Smooth muscle cell (in vitro differentiated cells): ENCODE measurements around the gene MIEN1. TPM values are rescaled to one million over a fixed set of nuclear protein-coding genes. Genes with fewer than 3 reads are reported as not detected.

Experiments used
- DNase-seq: peaks from one replicate; lab custom pipeline; 2025; ENCODE audit not compliant: unreplicated experiment; lab: John Stamatoyannopoulos, UW
- H2AFZ ChIP-seq: fragments of 200-600 bp; sonication (generic); 2 replicates; pipeline ENCODE4 v1.6.0; 2016; ENCODE audit warnings: antibody characterized with exemption, low read depth, mild to moderate bottlenecking
- H3F3A ChIP-seq: fragments of 200-600 bp; sonication (generic); 2 replicates; pipeline ENCODE4 v1.6.0; 2017; ENCODE audit warnings: antibody characterized with exemption, low read depth
- H3K27ac ChIP-seq: fragments of 200-600 bp; sonication (generic); 2 replicates; pipeline ENCODE4 v1.5.1; 2016; ENCODE audit warnings: low read depth, mild to moderate bottlenecking
- H3K27me3 ChIP-seq: fragments of 200-600 bp; sonication (generic); 2 replicates; pipeline ENCODE4 v1.6.1; 2016; ENCODE audit warnings: low read depth, mild to moderate bottlenecking
- H3K36me3 ChIP-seq: fragments of 200-600 bp; sonication (generic); 2 replicates; pipeline ENCODE4 v1.5.1; 2016; ENCODE audit warnings: low read depth
- H3K4me1 ChIP-seq: fragments of 200-600 bp; sonication (generic); 2 replicates; pipeline ENCODE4 v1.5.1; 2016; ENCODE audit warnings: low read depth
- H3K4me2 ChIP-seq: fragments of 200-600 bp; sonication (generic); 2 replicates; pipeline ENCODE4 v1.6.0; 2016; ENCODE audit warnings: mild to moderate bottlenecking
- H3K4me3 ChIP-seq: fragments of 200-600 bp; sonication (generic); 2 replicates; pipeline ENCODE4 v1.5.1; 2016; ENCODE audit warnings: mild to moderate bottlenecking
- H3K79me2 ChIP-seq: fragments of 200-600 bp; sonication (generic); 2 replicates; pipeline ENCODE4 v1.6.0; 2016; ENCODE audit warnings: low read depth, mild to moderate bottlenecking
- H3K9ac ChIP-seq: fragments of 200-600 bp; sonication (generic); 2 replicates; pipeline ENCODE4 v1.6.0; 2016; ENCODE audit warnings: low read depth
- H3K9me3 ChIP-seq: fragments of 200-600 bp; sonication (generic); replicated peaks from 2 replicates; pipeline ENCODE4 v1.5.1; 2016; ENCODE audit warnings: low read depth
- H4K20me1 ChIP-seq: fragments of 200-600 bp; sonication (generic); 2 replicates; pipeline ENCODE4 v1.6.0; 2016; ENCODE audit warnings: low read depth
- CTCF ChIP-seq: fragments of 200-600 bp; sonication (generic); IDR thresholded peaks from 2 replicates; pipeline ENCODE4 v1.5.1; 2017; ENCODE audit warnings: borderline replicate concordance, mild to moderate bottlenecking, antibody characterized with exemption; ENCODE audit not compliant: insufficient read depth, poor library complexity, severe bottlenecking
- WGBS: methylation state at CpG from one replicate; pipeline ENCODE4 v1.1.7; 2016; ENCODE audit warnings: low lambda C conversion rate; 5-methylcytosine and 5-hydroxymethylcytosine counted together
- polyA plus RNA-seq: library from polyadenylated mRNA; unstranded; fragments of >200 nt; fragmentation: Nextera tagmentation; extraction: Ambion mirVana; gene quantifications from 2 replicates; pipeline ENCODE4 v1.2.1, GENCODE V29; 2016
- total RNA-seq: library from RNA; depleted of rRNA; stranded (reverse); fragments of >200 nt; gene quantifications from 2 replicates; pipeline ENCODE4 v1.2.3, GENCODE V29; 2014

MIEN1 gene
- total and polyA plus RNA-seq, 2 experiments from 2014 or later = 55.8 to 70.7 TPM

DNA sequence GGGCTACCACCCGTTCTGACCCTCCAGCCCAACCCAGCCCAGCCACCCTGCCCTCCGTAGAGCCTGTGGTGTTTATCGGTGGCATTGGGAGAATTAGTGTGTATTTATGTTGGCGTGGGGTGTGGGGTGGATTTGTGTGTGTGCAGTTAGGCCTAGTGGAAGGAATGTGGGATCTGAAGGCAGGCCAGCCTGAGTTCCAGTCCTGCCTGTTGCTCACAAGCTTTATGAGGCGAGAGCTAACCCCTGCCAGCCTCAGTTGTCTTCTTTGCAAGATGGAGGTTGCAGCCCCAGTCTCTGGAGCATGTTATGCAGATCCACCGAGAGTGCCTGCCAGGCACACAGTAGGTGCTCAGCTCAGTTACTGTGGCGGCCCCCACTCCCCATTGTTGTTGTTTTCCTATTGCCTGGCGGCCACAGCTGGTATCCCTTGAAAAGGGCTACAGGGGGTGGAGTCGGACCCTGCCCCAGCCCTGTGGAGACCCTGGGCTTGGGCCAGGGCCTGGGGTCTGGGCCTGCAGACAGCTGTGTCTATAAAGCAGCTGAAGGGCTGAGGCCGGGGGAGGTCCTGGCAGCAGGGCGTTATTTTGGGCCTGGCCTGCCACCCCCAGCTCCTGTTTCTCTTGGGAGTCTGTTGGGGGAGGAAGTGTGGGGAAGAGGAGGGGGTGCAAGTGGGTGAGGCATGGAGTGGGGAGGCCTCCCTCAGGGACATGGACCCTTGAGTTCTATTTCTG lies 25.3 kb downstream of the MIEN1 start:
- DNase-seq = no peak
- H2AFZ ChIP-seq = no peak overlapping the region
- H3K4me3 ChIP-seq = no peak overlapping the region
- TF ChIP-seq CTCF = peak; percentile 26
- peaks cover 34% of the 10 kb centered on the region for H3K79me2 ChIP-seq
- 84% methylated on average over 11 of the region's 11 CpGs for WGBS
- H4K20me1 ChIP-seq = peaks cover 60% of the 10 kb centered on the region
- peaks cover 27% of the 10 kb centered on the region for H3K4me1 ChIP-seq
- no peak overlapping the region for H3K27ac ChIP-seq
- no peaks in the 10 kb centered on the region for H3K36me3 ChIP-seq
- H3K27me3 ChIP-seq = no peaks in the 10 kb centered on the region
- H3K4me2 ChIP-seq = no peak overlapping the region
- no peak overlapping the region for H3K9ac ChIP-seq
- H3F3A ChIP-seq = no peaks in the 10 kb centered on the region
- no peaks in the 10 kb centered on the region for H3K9me3 ChIP-seq

DNA sequence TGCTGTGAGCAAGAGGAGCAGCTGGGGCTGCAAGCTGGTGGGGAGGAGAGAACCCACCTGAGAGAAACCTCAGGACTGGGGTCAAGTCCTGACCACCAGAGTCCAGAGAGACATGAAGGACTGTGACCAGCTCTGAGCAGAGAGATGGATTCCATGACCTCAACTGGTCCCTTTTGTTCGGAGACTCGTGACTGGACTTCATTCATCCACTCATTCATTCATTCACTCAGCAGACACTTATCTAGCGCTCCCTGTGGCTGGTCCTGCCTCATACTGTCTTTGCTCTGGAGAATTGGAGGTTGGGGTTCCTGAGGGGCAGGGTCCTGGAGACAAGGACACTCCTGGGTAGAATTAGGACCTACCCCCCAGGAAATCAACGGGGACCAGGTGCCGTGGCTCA lies 26.4 kb downstream of the MIEN1 start:
- H3K79me2 ChIP-seq = peaks cover 36% of the 10 kb centered on the region
- H3K27ac ChIP-seq = no peak overlapping the region
- WGBS = 98% methylated on average over 5 of the region's 5 CpGs
- peaks cover 60% of the 10 kb centered on the region for H4K20me1 ChIP-seq
- no peaks in the 10 kb centered on the region for H3F3A ChIP-seq
- TF ChIP-seq CTCF = no peak
- no peak overlapping the region for H3K4me3 ChIP-seq
- no peaks in the 10 kb centered on the region for H3K36me3 ChIP-seq
- no peak overlapping the region for H3K4me2 ChIP-seq
- H2AFZ ChIP-seq = no peak overlapping the region
- no peaks in the 10 kb centered on the region for H3K9me3 ChIP-seq
- no peak overlapping the region for H3K9ac ChIP-seq
- no peak for DNase-seq
- peaks cover 27% of the 10 kb centered on the region for H3K4me1 ChIP-seq
- no peaks in the 10 kb centered on the region for H3K27me3 ChIP-seq

DNA sequence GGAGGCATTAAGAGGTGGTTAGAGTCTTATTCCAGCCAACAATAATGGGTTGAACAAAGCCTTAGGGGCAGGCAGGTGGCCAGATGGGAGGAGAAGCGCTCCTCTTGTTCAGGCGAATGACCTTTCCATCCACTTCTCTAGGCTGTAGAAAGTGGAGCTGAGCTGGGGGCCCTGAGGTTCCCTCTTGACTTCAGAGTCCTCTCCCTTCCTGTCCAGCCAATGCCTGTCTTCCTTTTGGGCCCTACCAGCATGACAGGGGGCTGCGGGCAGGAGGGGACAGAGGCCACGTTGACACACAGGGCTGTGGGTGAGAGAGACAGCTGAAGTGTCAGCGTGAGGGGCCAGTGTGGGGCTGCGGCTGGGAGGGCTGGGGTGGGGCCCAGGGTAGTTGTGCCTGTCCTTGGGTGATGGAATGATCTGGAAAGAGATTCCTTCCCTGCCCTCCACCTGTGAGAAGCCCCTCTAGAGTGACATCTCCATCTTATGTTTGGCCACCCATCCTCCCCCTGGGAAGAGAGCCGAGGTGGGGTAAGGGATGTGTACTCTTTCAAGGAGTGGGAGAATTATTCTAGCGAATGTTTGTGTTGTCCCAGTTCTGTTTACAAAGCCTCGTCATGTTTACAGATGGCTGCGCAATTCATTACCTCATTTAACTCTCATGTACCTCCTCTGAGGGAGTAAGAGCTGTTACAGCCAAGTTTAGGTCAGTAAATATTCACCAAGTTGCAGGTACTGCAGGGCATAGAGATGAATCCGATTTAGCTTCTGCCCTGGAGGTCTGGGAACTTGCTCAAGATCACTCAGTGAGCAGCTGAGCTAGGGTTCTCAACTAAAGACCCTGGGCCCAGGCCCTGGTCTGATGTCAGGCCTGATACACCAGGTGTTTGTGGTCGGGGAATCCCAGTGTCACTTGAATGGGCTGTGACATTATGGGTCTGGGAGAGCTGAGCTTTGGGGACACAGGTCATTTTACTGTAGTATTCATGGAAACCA lies 27.1 kb downstream of the MIEN1 start:
- whole genome bisulfite sequencing = 84% methylated on average over 12 of the region's 12 CpGs
- Histone ChIP-seq H3F3A (no peaks in the 10 kb centered on the region), H3K4me3 (no peak overlapping the region), H3K27me3 (no peaks in the 10 kb centered on the region), H3K9me3 (no peaks in the 10 kb centered on the region), H2AFZ (no peak overlapping the region), H3K36me3 (no peaks in the 10 kb centered on the region), H3K4me2 (no peak overlapping the region), H4K20me1 (peaks cover 60% of the 10 kb centered on the region), H3K79me2 (peaks cover 36% of the 10 kb centered on the region), H3K4me1 (peaks cover 27% of the 10 kb centered on the region), H3K9ac (no peak overlapping the region), H3K27ac (no peak overlapping the region)
- no peak for TF ChIP-seq CTCF
- DNase-seq = no peak
